Naive thymus-derived CD8-positive, alpha-beta T cell (primary cell): ENCODE measurements around the gene SYDE2. TPM values are rescaled to one million over a fixed set of nuclear protein-coding genes. Genes with fewer than 3 reads are reported as not detected.

Source experiments
- microRNA-seq: library from miRNA; unstranded; fragments of <30 nt; microRNA quantifications from one replicate; pipeline ENCODE4 v1.2.0, GENCODE V29; 2022; ENCODE audit warnings: borderline microRNAs expressed
- polyA plus RNA-seq, 3 donors: library from polyadenylated mRNA; unstranded; fragments of 300-500 nt; fragmentation: Illumina TruSeq; gene quantifications; one replicate each; pipeline ENCODE4 v1.2.3, GENCODE V29; 2021
- total RNA-seq, 8 experiments: library from RNA in 2 of 8; stranded (reverse) in 2 of 8; gene quantifications; one replicate each; pipeline ENCODE4 v1.2.3 and lab custom pipeline; 2021 to 2026

Gene SYDE2
- total and polyA plus RNA-seq, 5 experiments from 2014 or later: 2.7 to 10.0 (median 5.8) TPM

Small RNA genes lying within 50 kb of the gene (microRNA-seq; reads per million reads assigned to microRNA genes)
- gene MIR4423: not detected

Other genes starting within 250 kb of the SYDE2 start
- gene MCOLN2, start 203.9 kb downstream of the SYDE2 start, total RNA-seq: 1 to 10 TPM; 3.6 to 3.7 TPM
- 1 to 10 TPM; 1.1 to 2.7 (median 1.5) TPM for gene MCOLN2, start 203.9 kb downstream of the SYDE2 start, polyA plus RNA-seq
- gene MCOLN3, start 152.5 kb downstream of the SYDE2 start, total RNA-seq: not detected
- gene MCOLN3, start 152.5 kb downstream of the SYDE2 start, polyA plus RNA-seq: under 1 TPM in 2 of 3 donors, not detected in 1; 0.08 to 0.51 TPM
- gene C1orf52, start 58.6 kb upstream of the SYDE2 start, total RNA-seq: 10 to 100 TPM; 48.7 to 52.5 TPM
- gene C1orf52, start 58.6 kb upstream of the SYDE2 start, polyA plus RNA-seq: 10 to 100 TPM; 15.3 to 28.7 (median 22.4) TPM
- gene BCL10, start 75.6 kb upstream of the SYDE2 start, total RNA-seq: 10 to 100 TPM; 31.4 to 36.2 TPM
- 10 to 100 TPM; 11.6 to 18.7 (median 15.5) TPM for gene BCL10, start 75.6 kb upstream of the SYDE2 start, polyA plus RNA-seq